ENCODE results near the gene TRAF2. TPM values are rescaled to one million over a fixed set of nuclear protein-coding genes. Genes with fewer than 3 reads are reported as not detected.

Gene TRAF2
- polyA plus RNA-seq, 3 donors from 2014 or later: 7.6 to 32.7 (median 11.0) TPM

DNA sequence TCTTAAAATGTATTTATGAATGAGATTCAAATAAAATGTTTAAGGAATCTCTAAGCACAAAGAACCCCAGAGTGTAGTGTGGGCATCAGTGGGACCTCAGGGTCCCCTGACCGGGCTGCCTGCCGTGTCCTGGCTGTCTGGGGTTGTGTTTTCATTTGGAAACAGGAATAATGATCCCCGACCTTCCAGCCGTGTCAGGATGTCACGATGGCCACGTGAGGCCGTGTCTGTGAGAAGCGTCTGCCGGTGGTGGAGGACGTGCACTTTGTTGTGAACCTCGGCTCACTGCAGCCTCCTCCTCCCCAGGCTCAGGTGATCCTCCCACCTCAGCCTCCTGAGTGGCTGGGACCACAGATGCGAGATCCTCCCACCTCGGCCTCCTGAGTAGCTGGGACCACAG lies 4.3 kb downstream of the TRAF2 start:
- H3K27ac Mint-ChIP-seq: no peak overlapping the region
- H3K9me3 Mint-ChIP-seq: no peaks in the 10 kb centered on the region
- peaks cover 0 to 5% (median 0%) of the 10 kb centered on the region in 3 donors for H3K27me3 Mint-ChIP-seq (ENCODE audit: low read depth in 3 of 3)
- peaks cover 23% of the 10 kb centered on the region in 2 donors for H3K4me1 Mint-ChIP-seq
- no peak overlapping the region for H3K4me3 Mint-ChIP-seq
- no peaks in the 10 kb centered on the region for H3K36me3 Mint-ChIP-seq
- DNase-seq: no peak

DNA sequence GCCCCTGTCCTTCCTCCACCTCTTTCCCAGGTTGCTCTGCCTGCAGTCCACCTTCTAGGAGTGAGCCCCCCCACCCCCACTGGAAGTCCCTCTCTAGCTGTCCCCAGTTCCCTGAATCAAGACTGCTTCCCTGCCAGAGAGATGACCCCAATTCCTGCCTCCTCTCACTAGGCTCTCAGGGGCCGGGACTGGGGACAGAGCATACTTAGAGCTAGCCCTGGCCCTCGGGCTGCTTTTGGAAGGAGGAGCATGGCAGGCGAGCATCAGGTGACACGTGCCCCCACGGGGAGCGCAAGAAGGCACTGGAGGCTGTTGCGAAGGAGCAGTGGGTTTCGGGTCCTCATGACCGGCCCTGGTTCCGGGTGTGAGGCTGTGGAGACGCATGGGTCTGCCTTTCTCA lies 9.7 kb downstream of the TRAF2 start:
- H3K36me3 Mint-ChIP-seq: peaks cover 3 to 6% (median 4%) of the 10 kb centered on the region in 3 donors
- H3K4me3 Mint-ChIP-seq: no peak overlapping the region
- peak overlapping the region in 1 of 6 donors; percentile 55 for H3K27ac Mint-ChIP-seq
- DNase-seq: no peak
- peaks cover 0 to 2% (median 1%) of the 10 kb centered on the region in 3 donors for H3K27me3 Mint-ChIP-seq (ENCODE audit: low read depth in 3 of 3)
- peaks cover 16 to 22% of the 10 kb centered on the region in 2 donors for H3K4me1 Mint-ChIP-seq
- H3K9me3 Mint-ChIP-seq: no peaks in the 10 kb centered on the region

DNA sequence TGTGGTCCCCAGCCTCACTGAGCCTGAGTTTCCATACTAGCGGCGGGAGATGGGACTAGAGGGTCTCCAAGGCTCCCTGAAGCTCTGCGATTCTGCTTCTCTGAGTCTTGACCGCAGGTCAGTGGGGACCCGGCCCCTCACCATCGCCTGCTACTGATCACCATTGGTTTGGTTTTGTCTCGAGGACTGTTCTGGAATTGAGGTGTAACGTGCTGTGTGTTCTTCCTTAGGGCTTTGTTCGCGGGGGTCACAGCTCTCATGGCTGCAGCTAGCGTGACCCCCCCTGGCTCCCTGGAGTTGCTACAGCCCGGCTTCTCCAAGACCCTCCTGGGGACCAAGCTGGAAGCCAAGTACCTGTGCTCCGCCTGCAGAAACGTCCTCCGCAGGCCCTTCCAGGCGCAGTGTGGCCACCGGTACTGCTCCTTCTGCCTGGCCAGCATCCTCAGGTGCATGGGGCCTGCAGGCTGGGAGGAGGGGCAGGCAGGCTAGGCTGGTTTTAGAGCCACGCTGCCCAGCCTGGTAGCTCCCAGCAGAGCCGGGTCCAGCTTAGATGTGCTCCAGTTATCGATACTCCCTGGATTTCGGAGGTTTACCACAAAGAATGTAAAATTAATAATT lies 12.3 kb downstream of the TRAF2 start:
- Mint-ChIP-seq H3K9me3 (no peaks in the 10 kb centered on the region), H3K4me1 (peaks cover 35 to 42% of the 10 kb centered on the region in 2 donors), H3K27me3 (ENCODE audit: low read depth in 3 of 3) (peaks cover 0 to 2% (median 0%) of the 10 kb centered on the region in 3 donors), H3K27ac (peak overlapping the region in 1 of 6 donors; percentile 51), H3K36me3 (peaks cover 3 to 9% (median 4%) of the 10 kb centered on the region in 3 donors), H3K4me3 (no peak overlapping the region)
- DNase-seq: no peak

DNA sequence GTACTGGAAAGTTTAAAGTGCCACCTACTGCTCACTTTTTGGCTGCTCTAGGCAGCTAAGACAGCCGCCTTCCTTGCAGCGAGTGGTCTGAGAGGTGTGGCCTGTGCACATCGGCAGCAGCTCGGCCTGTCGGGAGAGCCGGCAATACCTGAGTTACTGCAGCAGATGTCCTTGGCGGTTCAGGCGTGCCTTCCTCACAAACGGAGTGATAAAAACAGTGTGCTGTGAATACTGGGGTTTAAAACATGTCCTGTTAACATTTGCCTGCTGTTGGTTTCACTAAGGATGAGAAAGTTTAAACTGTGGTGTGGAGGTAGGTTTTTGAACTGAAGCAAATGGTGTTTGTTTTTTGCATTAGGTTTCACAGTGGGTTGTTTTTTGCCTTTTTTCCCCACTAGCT lies 12.9 kb downstream of the TRAF2 start:
- peak overlapping the region in 1 of 6 donors; percentile 34 for H3K27ac Mint-ChIP-seq
- DNase-seq: no peak
- no peaks in the 10 kb centered on the region for H3K9me3 Mint-ChIP-seq
- peaks cover 36 to 41% of the 10 kb centered on the region in 2 donors for H3K4me1 Mint-ChIP-seq
- peaks cover 3 to 9% (median 4%) of the 10 kb centered on the region in 3 donors for H3K36me3 Mint-ChIP-seq
- no peak overlapping the region for H3K4me3 Mint-ChIP-seq
- H3K27me3 Mint-ChIP-seq (ENCODE audit: low read depth in 3 of 3): peaks cover 0 to 2% (median 0%) of the 10 kb centered on the region in 3 donors

DNA sequence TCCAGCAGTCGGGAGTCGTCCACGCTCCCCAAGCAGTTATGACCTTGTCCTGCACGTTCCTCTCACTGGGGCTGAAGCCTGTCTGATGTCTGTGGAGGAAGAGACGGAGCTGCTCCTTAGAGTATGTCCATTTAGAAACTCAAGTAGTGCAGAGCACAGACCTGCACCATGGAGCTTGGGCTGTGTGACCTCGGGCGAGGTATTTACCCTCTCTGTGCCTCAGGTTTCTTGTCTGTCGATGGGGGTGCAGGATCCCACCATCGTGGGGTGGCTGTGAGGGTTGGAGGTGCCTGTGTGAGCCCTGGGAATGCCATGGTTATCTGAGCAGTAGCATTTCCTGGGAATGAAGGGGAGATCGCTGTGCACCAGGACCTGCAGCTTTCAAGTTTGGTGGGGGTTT lies 14.2 kb downstream of the TRAF2 start:
- peaks cover 0 to 2% (median 0%) of the 10 kb centered on the region in 3 donors for H3K27me3 Mint-ChIP-seq (ENCODE audit: low read depth in 3 of 3)
- peaks cover 32 to 35% of the 10 kb centered on the region in 2 donors for H3K4me1 Mint-ChIP-seq
- no peaks in the 10 kb centered on the region for H3K9me3 Mint-ChIP-seq
- peak overlapping the region in 4 of 6 donors; percentile 40 to 85 (median 84) for H3K27ac Mint-ChIP-seq
- no peak for DNase-seq
- peaks cover 3 to 9% (median 4%) of the 10 kb centered on the region in 3 donors for H3K36me3 Mint-ChIP-seq
- no peak overlapping the region for H3K4me3 Mint-ChIP-seq

DNA sequence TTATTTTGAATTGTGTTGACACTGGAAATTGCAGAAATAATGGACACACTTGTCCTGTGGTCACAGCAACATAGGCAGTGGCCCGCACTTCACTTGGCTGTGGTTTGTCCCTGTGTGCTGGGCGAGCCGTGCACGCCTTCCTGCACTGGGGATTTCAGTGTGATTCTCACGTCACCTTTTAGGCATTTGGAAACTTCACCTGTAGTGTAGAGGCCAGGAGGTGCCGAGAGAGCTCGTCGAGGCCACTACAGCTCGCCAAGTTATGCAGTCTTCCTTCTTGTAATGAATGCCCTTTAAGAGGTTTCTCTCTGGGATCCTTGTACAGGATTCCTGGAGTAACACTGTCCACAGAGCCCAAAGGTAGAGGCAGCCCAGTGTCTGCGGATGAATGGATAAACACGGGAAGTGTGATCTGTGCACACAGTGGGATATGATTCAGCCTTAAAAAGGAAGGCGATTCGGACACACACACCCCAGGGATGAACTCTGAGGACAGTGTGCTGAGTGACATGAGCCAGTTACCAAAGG lies 14.7 kb downstream of the TRAF2 start:
- Mint-ChIP-seq H3K36me3 (peaks cover 3 to 10% (median 4%) of the 10 kb centered on the region in 3 donors), H3K9me3 (no peaks in the 10 kb centered on the region), H3K27me3 (ENCODE audit: low read depth in 3 of 3) (peaks cover 0 to 2% (median 0%) of the 10 kb centered on the region in 3 donors), H3K4me1 (peaks cover 32 to 35% of the 10 kb centered on the region in 2 donors), H3K4me3 (peak overlapping the region in 2 of 5 donors; percentile 21 to 73), H3K27ac (peak overlapping the region; percentile 84 to 93 (median 87))
- DNase-seq: no peak

DNA sequence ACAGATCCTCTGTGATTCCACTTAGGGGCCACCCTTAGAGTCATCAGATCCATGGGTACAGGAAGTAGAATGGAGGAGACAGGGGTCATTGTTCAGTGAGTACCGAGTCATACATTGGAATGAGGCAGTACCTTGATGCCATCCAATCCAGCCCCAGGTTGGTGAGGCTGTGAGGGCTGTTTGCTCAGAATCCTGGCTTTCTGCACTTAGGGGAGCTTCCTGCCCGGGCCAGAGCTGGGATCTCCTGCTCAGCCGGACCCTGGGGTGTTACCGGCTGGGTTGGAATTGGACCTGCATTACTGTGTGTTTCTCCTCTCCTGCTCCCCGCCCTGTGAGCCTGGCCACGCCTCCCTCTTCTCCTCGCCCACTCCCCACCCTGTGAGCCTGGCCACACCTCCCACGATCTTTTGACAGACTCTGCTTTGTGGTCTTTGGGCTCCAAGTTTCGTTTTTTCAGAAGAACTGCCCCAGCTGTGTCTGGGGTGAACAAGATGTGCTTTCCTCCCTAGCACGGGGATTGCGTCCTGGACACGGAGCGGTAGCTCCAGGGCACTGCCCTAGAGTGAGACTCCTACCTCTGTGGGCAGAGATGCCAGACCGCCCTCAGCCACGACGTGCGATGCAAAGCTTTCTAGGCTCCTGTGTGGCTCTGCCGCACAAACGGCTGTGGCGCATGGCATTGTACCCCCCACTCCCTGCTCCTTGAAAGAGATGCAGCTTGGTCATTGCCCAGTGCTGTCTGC lies 15.4 kb downstream of the TRAF2 start:
- peak overlapping the region in 3 of 5 donors; percentile 21 to 73 (median 36) for H3K4me3 Mint-ChIP-seq
- H3K36me3 Mint-ChIP-seq: peaks cover 3 to 13% (median 4%) of the 10 kb centered on the region in 3 donors
- H3K27ac Mint-ChIP-seq: peak overlapping the region; percentile 84 to 93 (median 87)
- no peaks in the 10 kb centered on the region for H3K9me3 Mint-ChIP-seq
- DNase-seq: peak in 2 of 3 donors; percentile 22 to 37
- H3K27me3 Mint-ChIP-seq (ENCODE audit: low read depth in 3 of 3): peaks cover 0 to 2% (median 0%) of the 10 kb centered on the region in 3 donors
- H3K4me1 Mint-ChIP-seq: peaks cover 32 to 33% of the 10 kb centered on the region in 2 donors

DNA sequence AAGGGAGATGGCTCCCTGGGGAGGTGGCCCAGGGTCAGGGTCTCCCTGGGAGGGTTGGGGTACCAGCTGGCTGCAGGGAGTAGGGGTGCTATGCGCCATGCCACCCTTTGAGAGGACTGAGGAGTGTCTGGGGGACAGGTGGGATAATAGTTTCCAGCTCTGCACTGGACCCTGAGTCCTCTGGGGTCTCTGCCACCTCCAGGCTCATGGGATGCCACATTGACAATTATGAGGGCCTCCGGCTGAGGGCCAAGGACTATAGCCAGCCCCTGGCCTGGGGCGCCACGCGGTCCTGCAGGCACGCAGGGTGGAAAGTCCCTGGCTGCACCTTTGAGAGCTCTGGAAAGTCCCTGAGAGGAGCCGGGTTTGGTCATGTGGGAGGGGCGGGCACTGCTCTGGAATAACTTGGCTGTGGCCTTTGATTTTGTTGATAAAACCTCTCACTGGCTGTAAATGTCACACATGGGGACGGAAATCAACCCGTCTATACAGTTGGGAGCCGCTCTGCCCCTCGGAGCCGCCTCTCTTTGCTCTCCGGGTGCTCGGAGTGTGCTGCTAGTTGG lies 16.0 kb downstream of the TRAF2 start:
- H3K4me1 Mint-ChIP-seq: peaks cover 27 to 28% of the 10 kb centered on the region in 2 donors
- H3K27me3 Mint-ChIP-seq (ENCODE audit: low read depth in 3 of 3): no peaks in the 10 kb centered on the region
- peak; percentile 62 to 67 (median 64) for DNase-seq
- H3K36me3 Mint-ChIP-seq: peaks cover 3 to 13% (median 4%) of the 10 kb centered on the region in 3 donors
- H3K27ac Mint-ChIP-seq: peak overlapping the region; percentile 84 to 93 (median 87)
- peak overlapping the region; percentile 36 to 73 (median 50) for H3K4me3 Mint-ChIP-seq
- no peaks in the 10 kb centered on the region for H3K9me3 Mint-ChIP-seq

DNA sequence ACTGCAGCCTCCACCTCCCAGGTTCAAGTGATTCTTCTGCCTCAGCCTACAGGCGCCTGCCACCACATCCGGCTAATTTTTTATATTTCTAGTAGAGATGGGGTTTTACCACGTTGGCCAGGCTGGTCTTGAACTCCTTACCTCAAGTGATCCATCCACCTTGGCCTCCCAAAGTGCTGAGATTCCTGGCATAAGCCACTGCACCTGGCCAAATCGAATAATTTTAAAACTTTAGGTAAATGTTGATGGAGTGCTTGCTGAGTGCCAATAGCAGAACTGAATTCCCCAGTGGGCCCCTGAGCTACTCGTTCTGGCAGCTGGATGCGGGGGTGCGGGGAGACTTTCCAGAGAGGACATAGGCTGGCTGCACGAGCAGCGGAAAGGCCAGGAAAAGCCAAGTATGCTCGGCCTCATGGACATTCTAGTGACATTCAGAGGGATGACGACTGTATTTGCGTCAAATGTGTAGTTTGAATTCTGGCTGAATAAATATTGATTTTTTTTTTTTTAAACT lies 16.8 kb downstream of the TRAF2 start:
- peaks cover 27 to 28% of the 10 kb centered on the region in 2 donors for H3K4me1 Mint-ChIP-seq
- peaks cover 3 to 13% (median 4%) of the 10 kb centered on the region in 3 donors for H3K36me3 Mint-ChIP-seq
- peak in 2 of 3 donors; percentile 30 to 33 for DNase-seq
- H3K9me3 Mint-ChIP-seq: no peaks in the 10 kb centered on the region
- H3K4me3 Mint-ChIP-seq: peak overlapping the region in 4 of 5 donors; percentile 7 to 32 (median 10)
- H3K27me3 Mint-ChIP-seq (ENCODE audit: low read depth in 3 of 3): no peaks in the 10 kb centered on the region
- H3K27ac Mint-ChIP-seq: peak overlapping the region; percentile 58 to 93 (median 84)

DNA sequence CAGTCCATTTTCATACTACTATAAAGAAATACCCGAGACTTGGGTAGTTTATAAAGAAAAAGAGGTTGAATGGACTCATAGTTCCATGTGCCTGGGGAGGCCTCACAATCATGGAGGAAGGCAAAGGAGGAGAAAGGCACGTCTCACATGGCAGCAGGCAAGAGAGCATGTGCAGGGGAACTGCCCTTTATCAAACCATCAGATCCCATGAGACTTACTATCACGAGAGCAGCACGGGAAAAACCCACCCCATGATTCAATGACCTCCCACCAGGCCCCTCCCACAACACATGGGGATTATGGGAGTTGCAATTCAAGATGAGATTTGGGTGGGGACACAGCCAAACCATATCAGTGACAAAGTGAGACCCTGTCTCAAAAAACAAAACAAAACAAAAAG lies 19.9 kb downstream of the TRAF2 start:
- DNase-seq: no peak
- Mint-ChIP-seq H3K4me3 (no peak overlapping the region), H3K27me3 (ENCODE audit: low read depth in 3 of 3) (peaks cover 0 to 2% (median 0%) of the 10 kb centered on the region in 3 donors), H3K9me3 (no peaks in the 10 kb centered on the region), H3K4me1 (peaks cover 24 to 28% of the 10 kb centered on the region in 2 donors), H3K27ac (peak overlapping the region in 1 of 6 donors; percentile 32), H3K36me3 (peaks cover 0 to 14% (median 4%) of the 10 kb centered on the region in 3 donors)

DNA sequence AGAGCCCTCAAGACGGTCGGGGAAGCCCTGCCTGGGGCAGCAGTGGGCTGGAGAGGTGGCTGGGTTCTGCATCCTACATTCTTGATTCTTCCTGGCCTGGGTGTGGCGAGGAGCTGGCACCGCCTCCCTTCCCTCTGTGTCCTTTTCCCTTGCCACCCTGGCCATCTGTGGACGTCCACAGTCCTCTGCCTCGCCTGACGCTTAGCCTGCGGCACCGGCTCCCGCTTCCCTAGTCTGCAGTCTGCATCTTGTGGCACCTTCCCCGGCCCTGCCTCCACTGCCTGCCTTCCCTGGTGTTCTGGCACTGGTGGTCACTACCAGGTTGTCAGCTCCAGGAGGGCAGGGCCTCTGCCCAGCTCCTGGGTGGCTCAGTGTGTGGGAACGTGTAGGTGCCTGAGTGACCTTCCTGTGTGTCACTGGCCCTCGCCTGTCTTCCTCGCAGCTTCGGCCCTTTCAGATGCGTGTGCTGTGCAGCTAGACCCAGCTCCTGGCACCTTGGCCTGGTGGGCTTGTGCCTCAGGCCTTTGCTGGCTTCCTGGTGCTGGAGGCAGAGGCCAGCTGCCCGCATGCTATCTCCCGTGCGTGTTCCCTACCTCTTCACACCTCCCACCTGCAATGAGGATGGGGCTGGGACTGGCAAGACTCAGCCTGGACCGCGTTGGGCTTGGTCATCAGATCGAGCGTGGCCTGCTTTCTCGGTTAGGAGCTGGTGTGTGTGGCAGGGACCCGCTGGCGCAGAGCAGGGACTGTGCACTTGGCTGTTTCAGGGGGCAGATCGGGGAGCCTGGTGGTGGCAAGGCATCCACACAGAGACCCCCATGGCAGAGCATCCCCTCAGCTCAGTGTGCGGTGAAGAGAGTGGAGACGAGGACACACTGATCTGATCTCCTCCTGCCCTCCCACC lies 20.9 kb downstream of the TRAF2 start:
- Mint-ChIP-seq H3K4me1 (peaks cover 14 to 18% of the 10 kb centered on the region in 2 donors), H3K9me3 (no peaks in the 10 kb centered on the region), H3K27me3 (ENCODE audit: low read depth in 3 of 3) (peaks cover 0 to 2% (median 0%) of the 10 kb centered on the region in 3 donors), H3K4me3 (no peak overlapping the region), H3K36me3 (peaks cover 0 to 11% (median 4%) of the 10 kb centered on the region in 3 donors), H3K27ac (peak overlapping the region in 1 of 6 donors; percentile 70)
- no peak for DNase-seq

DNA sequence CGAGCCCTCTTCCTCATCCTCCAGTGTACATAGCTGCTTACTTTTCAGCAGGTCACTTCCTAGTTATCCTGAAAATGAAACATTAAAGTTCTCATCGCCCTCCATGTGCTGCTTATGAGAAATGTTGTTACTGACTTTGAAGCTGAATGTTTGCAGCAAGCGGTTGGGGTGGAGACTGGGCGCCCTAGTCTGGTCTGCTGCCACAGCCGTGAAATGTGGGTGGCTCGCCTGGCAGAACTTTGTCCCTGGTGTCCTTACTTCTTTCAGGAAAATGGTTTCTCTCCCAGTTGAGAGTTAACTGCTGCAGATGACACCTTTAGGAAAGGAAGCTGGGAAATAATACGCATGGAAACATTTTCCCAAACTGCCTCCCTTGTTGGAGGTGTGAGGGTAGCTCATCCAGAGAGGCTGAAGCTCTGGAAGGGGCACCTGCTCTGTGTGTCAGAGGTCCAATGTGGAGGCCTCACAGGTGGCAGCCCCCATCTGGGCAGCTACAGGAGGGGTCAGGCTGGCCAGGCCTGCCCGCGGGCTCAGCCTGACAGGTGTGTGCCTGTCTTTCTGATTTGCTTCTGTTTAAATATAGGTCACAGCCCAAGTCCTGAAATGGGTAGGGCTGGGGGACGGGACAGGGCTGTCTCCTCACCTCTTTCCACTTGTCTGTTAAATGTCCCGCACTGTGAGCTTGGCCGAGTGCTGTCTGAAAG lies 24.0 kb downstream of the TRAF2 start:
- H3K27me3 Mint-ChIP-seq (ENCODE audit: low read depth in 3 of 3): peaks cover 0 to 2% (median 0%) of the 10 kb centered on the region in 3 donors
- no peak for DNase-seq
- H3K4me3 Mint-ChIP-seq: no peak overlapping the region
- no peaks in the 10 kb centered on the region for H3K9me3 Mint-ChIP-seq
- H3K36me3 Mint-ChIP-seq: peaks cover 2 to 16% (median 7%) of the 10 kb centered on the region in 3 donors
- peak overlapping the region in 2 of 6 donors; percentile 9 to 44 for H3K27ac Mint-ChIP-seq
- H3K4me1 Mint-ChIP-seq: peaks cover 0 to 2% of the 10 kb centered on the region in 2 donors

Data from immature natural killer cell (primary cell).